Left kidney (tissue), 2 donors: ENCODE measurements around the gene CARD10. TPM values are rescaled to one million over a fixed set of nuclear protein-coding genes. Genes with fewer than 3 reads are reported as not detected.
"Not testable (repeated sequence)": the region's sequence is repeated elsewhere in the genome, so short reads cannot be mapped to it uniquely, and the experiment has no call there.

Experiments used
- DNase-seq: peaks from one replicate; pipeline ENCODE4 v3.0.0-alpha.2; 2013
- polyA plus RNA-seq: library from polyadenylated mRNA; unstranded; fragments of 120-200 nt; gene quantifications from one replicate; pipeline ENCODE4 v1.2.1, GENCODE V29; 2013; ENCODE audit not compliant: insufficient read length

CARD10 gene
- polyA plus RNA-seq, 1 donor: 20.3 TPM

GRCh38 chr22:37557321-37558001, 38.2 kb upstream of the CARD10 start:
- DNase-seq: no peak

GRCh38 chr22:37556710-37557109, 37.5 kb upstream of the CARD10 start:
- no peak for DNase-seq

GRCh38 chr22:37555029-37555428, 35.8 kb upstream of the CARD10 start:
- DNase-seq: no peak

- DNase-seq: no peak
Measured at GRCh38 chr22:37553725-37554124, 34.5 kb upstream of the CARD10 start.

- DNase-seq: peak; percentile 90
Measured at GRCh38 chr22:37552524-37553163, 33.4 kb upstream of the CARD10 start.

- DNase-seq: no peak
Measured at GRCh38 chr22:37551981-37552380, 32.8 kb upstream of the CARD10 start.

GRCh38 chr22:37550921-37551320, 31.7 kb upstream of the CARD10 start:
- DNase-seq: not testable (repeated sequence)

- peak; percentile 74 for DNase-seq
Measured at GRCh38 chr22:37549704-37550059, 30.5 kb upstream of the CARD10 start.

GRCh38 chr22:37547251-37547741, 28.1 kb upstream of the CARD10 start:
- DNase-seq: no peak

- DNase-seq: no peak
Measured at GRCh38 chr22:37546437-37547250, 27.4 kb upstream of the CARD10 start.

GRCh38 chr22:37545703-37546436, 26.7 kb upstream of the CARD10 start:
- DNase-seq: peak; percentile 95

GRCh38 chr22:37544955-37545702, 25.9 kb upstream of the CARD10 start:
- DNase-seq: no peak

- no peak for DNase-seq
Measured at GRCh38 chr22:37542959-37543358, 23.7 kb upstream of the CARD10 start.

- not testable (repeated sequence) for DNase-seq
Measured at GRCh38 chr22:37542416-37542815, 23.2 kb upstream of the CARD10 start.

GRCh38 chr22:37539790-37540189, 20.6 kb upstream of the CARD10 start:
- not testable (repeated sequence) for DNase-seq

- peak; percentile 91 for DNase-seq
Measured at GRCh38 chr22:37538590-37539357, 19.6 kb upstream of the CARD10 start.

- DNase-seq: no peak
Measured at GRCh38 chr22:37535159-37535558, 15.9 kb upstream of the CARD10 start.

GRCh38 chr22:37534445-37534844, 15.2 kb upstream of the CARD10 start:
- no peak for DNase-seq

GRCh38 chr22:37533995-37534394, 14.8 kb upstream of the CARD10 start:
- DNase-seq: no peak

- no peak for DNase-seq
Measured at GRCh38 chr22:37529652-37530345, 10.6 kb upstream of the CARD10 start.
